Sigmoid colon (tissue), 3 donors: Measurements from ENCODE around the gene DNAI1.

Experiments used
- POLR2A ChIP-seq, 2 donors: fragments of 450-650 bp; IDR thresholded peaks; one replicate each; pipeline ENCODE4 v1.6.1; 2016; ENCODE audit warnings: antibody characterized with exemption in 2 of 2, mild to moderate bottlenecking in 2 of 2, moderate library complexity in 2 of 2
- TF ChIP-seq, protein P1 (sequence below), 4 experiments: fragments of 450-650 bp in 3 of 4; fragments of 200-600 bp in 1 of 4; IDR thresholded peaks; one replicate each; pipeline ENCODE4 v1.5.1; 2016 to 2019; ENCODE audit warnings: antibody characterized with exemption in 4 of 4, mild to moderate bottlenecking in 3 of 4, moderate library complexity in 2 of 4

DNA sequence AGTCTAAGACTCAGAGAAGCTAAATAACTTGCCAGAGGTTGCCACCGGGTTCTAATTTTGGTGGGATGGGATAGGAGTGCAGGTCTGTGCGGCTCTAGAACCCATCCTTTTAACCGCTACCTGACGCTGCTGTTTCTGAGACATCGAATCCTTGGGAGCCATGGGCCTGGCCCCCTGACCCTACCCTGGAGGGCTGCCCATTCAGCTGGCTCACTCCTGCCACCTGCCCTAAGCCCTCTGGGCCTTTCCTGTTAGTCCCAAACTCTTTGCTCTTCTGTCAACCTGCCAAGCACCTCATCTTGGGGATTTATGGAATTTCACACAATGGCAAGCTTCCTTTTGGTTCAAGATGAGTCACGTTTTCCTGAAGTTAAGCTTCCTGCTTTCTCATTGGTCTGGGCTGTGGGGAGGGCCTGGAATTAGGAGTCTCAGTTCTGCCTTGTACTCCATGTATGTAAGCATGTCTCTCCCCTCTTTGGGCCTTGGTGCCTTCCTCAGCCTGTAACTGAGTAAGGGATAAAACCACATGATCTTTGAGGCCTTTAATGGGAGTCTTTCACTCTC lies 37.6 kb downstream of the DNAI1 start:
- TF ChIP-seq, protein P1, sequence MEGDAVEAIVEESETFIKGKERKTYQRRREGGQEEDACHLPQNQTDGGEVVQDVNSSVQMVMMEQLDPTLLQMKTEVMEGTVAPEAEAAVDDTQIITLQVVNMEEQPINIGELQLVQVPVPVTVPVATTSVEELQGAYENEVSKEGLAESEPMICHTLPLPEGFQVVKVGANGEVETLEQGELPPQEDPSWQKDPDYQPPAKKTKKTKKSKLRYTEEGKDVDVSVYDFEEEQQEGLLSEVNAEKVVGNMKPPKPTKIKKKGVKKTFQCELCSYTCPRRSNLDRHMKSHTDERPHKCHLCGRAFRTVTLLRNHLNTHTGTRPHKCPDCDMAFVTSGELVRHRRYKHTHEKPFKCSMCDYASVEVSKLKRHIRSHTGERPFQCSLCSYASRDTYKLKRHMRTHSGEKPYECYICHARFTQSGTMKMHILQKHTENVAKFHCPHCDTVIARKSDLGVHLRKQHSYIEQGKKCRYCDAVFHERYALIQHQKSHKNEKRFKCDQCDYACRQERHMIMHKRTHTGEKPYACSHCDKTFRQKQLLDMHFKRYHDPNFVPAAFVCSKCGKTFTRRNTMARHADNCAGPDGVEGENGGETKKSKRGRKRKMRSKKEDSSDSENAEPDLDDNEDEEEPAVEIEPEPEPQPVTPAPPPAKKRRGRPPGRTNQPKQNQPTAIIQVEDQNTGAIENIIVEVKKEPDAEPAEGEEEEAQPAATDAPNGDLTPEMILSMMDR (IDR thresholded peaks at IDR 0.05): no peak
- no peak for TF ChIP-seq POLR2A (IDR thresholded peaks at IDR 0.05)
